ENCODE data around the gene ZNF75A. TPM values are rescaled to one million over a fixed set of nuclear protein-coding genes. Genes with fewer than 3 reads are reported as not detected.

The ZNF75A gene
- total RNA-seq, 3 donors from 2014 or later = 19.0 to 33.1 (median 30.8) TPM

DNA sequence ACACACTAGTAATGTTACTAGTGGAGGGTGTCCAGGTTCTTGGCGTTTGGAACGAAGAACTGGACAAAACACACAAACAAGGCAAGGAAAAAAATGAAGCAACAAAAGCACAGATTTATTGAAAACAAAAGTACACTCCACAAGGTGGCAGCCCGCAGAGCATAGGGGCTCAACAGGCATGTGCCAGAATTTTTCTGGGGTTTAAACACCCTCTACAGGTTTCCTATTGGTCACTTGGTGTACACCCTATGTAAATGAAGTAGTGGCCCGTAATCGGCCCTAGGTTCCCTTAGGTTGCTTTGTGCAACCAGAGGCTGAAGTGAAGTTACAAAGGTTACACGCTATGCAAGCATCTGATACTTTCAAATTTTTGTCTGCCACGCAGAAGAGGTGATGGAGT, 58.5 kb downstream of the ZNF75A start:
- DNase-seq (no peak), ATAC-seq (no peak)
- H3K4me3 ChIP-seq = no peak overlapping the region
- H3K36me3 ChIP-seq (ENCODE audit: low read depth) = no peaks in the 10 kb centered on the region
- no peaks in the 10 kb centered on the region for H3K4me1 ChIP-seq (ENCODE audit: low read depth)
- H3K9me3 ChIP-seq = peaks cover 17% of the 10 kb centered on the region
- intact Hi-C loops (cut with DNase I, micrococcal nuclease) = no loop called here
- TF ChIP-seq CTCF (IDR thresholded peaks at IDR 0.05) = no peak

DNA sequence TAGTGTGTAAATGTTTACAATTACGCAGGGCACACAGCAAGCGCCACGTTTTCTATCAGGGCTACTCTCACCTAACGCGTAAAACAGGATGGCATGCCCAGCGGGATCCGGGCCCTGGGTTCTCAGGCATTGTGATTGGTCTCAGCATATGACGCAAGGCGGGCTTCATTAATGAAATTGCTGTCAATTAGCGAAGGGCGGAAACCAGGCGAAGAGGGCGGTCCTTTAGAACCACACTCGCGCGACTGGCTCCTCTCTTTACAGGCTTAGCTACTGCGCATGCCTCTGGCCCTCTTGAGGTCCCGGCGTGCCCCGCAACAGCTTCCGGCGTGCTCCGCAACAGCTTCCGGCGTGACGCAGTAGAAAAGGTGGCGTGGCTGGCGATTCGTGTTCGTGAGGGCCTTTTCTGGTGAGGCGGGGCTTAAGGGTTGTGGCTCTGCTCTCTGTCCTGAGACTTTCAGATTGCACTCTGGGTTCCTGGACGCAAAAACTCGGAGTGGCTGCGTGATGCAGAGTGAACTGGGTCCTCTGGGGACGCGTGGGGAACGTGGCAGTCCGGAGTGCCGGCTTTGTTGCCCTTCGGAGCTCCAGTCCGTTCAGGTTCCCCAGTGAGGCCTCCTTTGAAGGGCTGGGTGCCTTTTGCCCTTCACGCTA, 59.6 kb downstream of the ZNF75A start:
- Histone ChIP-seq H3K4me3 (peak overlapping the region; percentile 17), H3K4me1 (ENCODE audit: low read depth) (no peaks in the 10 kb centered on the region), H3K36me3 (ENCODE audit: low read depth) (no peaks in the 10 kb centered on the region), H3K9me3 (peaks cover 17% of the 10 kb centered on the region)
- intact Hi-C loops (cut with DNase I, micrococcal nuclease) = no loop called here
- TF ChIP-seq CTCF (IDR thresholded peaks at IDR 0.05) = no peak
- DNase-seq (peak; percentile 82 to 91 (median 85)), ATAC-seq (peak; percentile 100)

Other genes with a start within 250 kb of the ZNF75A start
- 100 to 1,000 TPM; 394 to 627 (median 413) TPM for gene IL32, start 239.9 kb upstream of the ZNF75A start, total RNA-seq
- not detected for gene ZSCAN10, start 206.2 kb upstream of the ZNF75A start, total RNA-seq
- gene ZNF205, start 192.9 kb upstream of the ZNF75A start, total RNA-seq = 10 to 100 TPM in 2 of 3 donors, 1 to 10 TPM in 1; 8.5 to 10.2 (median 10.2) TPM
- gene ZNF213, start 170.5 kb upstream of the ZNF75A start, total RNA-seq = 10 to 100 TPM; 10.3 to 18.1 (median 14.1) TPM
- not detected for gene OR1F1, start 117.3 kb upstream of the ZNF75A start, total RNA-seq
- 1 to 10 TPM; 6.6 to 8.0 (median 8.0) TPM for gene ZNF200, start 70.3 kb upstream of the ZNF75A start, total RNA-seq
- gene MEFV, start 48.9 kb upstream of the ZNF75A start, total RNA-seq = 1 to 10 TPM in 2 of 3 donors, under 1 TPM in 1; 0.61 to 2.2 (median 1.6) TPM
- gene ZNF263, start 22.0 kb upstream of the ZNF75A start, total RNA-seq = 10 to 100 TPM; 20.6 to 24.6 (median 21.0) TPM
- 1 to 10 TPM; 1.6 to 7.5 (median 3.3) TPM for gene TIGD7, start 67 bp upstream of the ZNF75A start, total RNA-seq
- under 1 TPM in 1 of 3 donors, not detected in 2; 0.22 TPM for gene OR2C1, start 50.4 kb downstream of the ZNF75A start, total RNA-seq
- gene ZSCAN32, start 95.5 kb downstream of the ZNF75A start, total RNA-seq = 10 to 100 TPM; 10.2 to 14.8 (median 11.4) TPM
- 10 to 100 TPM in 1 of 3 donors, 1 to 10 TPM in 2; 7.5 to 14.5 (median 8.0) TPM for gene ZNF174, start 95.7 kb downstream of the ZNF75A start, total RNA-seq
- gene ZNF597, start 138.0 kb downstream of the ZNF75A start, total RNA-seq = 1 to 10 TPM; 1.9 TPM
- 10 to 100 TPM; 72.2 to 94.7 (median 83.3) TPM for gene NAA60, start 138.2 kb downstream of the ZNF75A start, total RNA-seq
- gene C16orf90, start 190.0 kb downstream of the ZNF75A start, total RNA-seq = not detected
- gene CLUAP1, start 195.5 kb downstream of the ZNF75A start, total RNA-seq = 10 to 100 TPM in 2 of 3 donors, 1 to 10 TPM in 1; 8.3 to 37.3 (median 10.8) TPM